Activated naive CD8-positive, alpha-beta T cell treated with anti-CD3 and anti-CD28 coated beads, Interleukin-2, amount 10 ng/mL, durations not matched to agents 7 days and 5 days (primary cell): ENCODE data around the gene CDKN1A. TPM values are rescaled to one million over a fixed set of nuclear protein-coding genes. Genes with fewer than 3 reads are reported as not detected.
"Not testable (repeated sequence)": the region's sequence is repeated elsewhere in the genome, so short reads cannot be mapped to it uniquely, and the experiment has no call there.

Source experiments
- ATAC-seq: fragments of 150-1000 bp; cut with Tn5 transposase; one replicate; pipeline ENCODE4 v1.10.0; 2021; ENCODE audit warnings: low read depth, moderate library complexity
- POLR2A ChIA-PET: fragments of 350-600 bp; sonication (Branson Sonifier 250); formaldehyde crosslinking; loops from one replicate; lab custom pipeline; 2021; ENCODE audit warnings: antibody characterized with exemption; lab: Charles Lee
- DNase-seq: peaks from one replicate; pipeline ENCODE4 v3.0.0; 2021
- H3K27ac Mint-ChIP-seq: one replicate; pipeline ENCODE4 v1.8.0; 2022; ENCODE audit warnings: mild to moderate bottlenecking, mixed read lengths
- H3K27me3 Mint-ChIP-seq: one replicate; pipeline ENCODE4 v1.8.0; 2022; ENCODE audit warnings: mild to moderate bottlenecking, moderate library complexity, mixed read lengths
- H3K36me3 Mint-ChIP-seq: one replicate; pipeline ENCODE4 v1.8.0; 2021; ENCODE audit warnings: mild to moderate bottlenecking, mixed read lengths
- H3K4me1 Mint-ChIP-seq: one replicate; pipeline ENCODE4 v1.8.0; 2021; ENCODE audit warnings: mixed read lengths
- H3K4me3 Mint-ChIP-seq: one replicate; pipeline ENCODE4 v1.8.0; 2022; ENCODE audit warnings: mild to moderate bottlenecking, moderate library complexity, mixed read lengths
- H3K9me3 Mint-ChIP-seq: one replicate; pipeline ENCODE4 v1.8.0; 2021; ENCODE audit warnings: mixed read lengths
- total RNA-seq, 2 experiments: library from RNA; stranded (reverse); gene quantifications; one replicate each; pipeline ENCODE4 v1.2.3, GENCODE V29; 2021

CDKN1A gene
- total RNA-seq, 2 experiments from 2014 or later, result 25.1 to 25.9 TPM

DNA sequence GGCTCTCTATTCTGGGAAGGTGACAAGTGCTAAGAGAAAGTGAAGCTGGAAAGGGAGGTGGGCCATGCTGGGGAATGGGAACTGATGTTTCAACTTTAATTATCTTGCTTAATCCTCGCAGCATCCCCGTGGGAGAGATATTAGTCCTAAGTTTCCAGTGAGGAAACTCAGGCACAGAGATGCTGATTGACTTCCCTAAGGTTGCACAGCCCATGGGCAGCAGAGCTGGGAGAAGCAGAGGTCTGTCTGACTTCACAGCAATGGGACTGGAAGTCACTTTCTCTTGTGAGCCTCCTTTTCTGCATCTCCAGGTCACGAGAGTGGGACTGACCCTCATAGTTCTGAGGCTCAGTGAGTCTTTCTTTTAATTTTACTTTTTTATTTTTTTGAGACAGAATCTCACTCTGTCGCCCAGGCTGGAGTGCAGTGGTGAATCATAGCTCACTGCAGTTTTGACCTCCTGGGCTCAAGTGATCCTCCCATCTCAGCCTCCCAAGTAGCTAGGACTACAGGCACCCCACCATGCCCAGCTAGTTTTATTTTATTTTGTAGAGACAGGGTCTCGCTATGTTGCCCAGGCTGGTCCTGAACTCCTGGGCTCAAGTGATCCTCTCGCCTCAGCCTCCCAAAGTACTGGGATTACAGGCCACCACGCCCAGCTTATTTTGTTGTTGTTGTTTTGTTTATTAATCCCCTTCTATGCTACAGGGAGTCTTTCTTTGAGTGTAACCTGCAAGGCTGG lies 21.7 kb downstream of the CDKN1A start:
- Mint-ChIP-seq H3K36me3 (no peaks in the 10 kb centered on the region), H3K27ac (no peak overlapping the region), H3K9me3 (no peaks in the 10 kb centered on the region), H3K4me3 (no peak overlapping the region), H3K27me3 (no peaks in the 10 kb centered on the region), H3K4me1 (peaks cover 16% of the 10 kb centered on the region)
- POLR2A ChIA-PET, result no interaction called here
- ATAC-seq (no peak), DNase-seq (no peak)

- POLR2A ChIA-PET, result no interaction called here
- H3K9me3 Mint-ChIP-seq, result no peaks in the 10 kb centered on the region
- peaks cover 5% of the 10 kb centered on the region for H3K27me3 Mint-ChIP-seq
- peaks cover 16% of the 10 kb centered on the region for H3K4me1 Mint-ChIP-seq
- H3K4me3 Mint-ChIP-seq, result no peak overlapping the region
- no peak for ATAC-seq
- H3K36me3 Mint-ChIP-seq, result no peaks in the 10 kb centered on the region
- no peak overlapping the region for H3K27ac Mint-ChIP-seq
- DNase-seq, result no peak
Measured at GRCh38 chr6:36700831-36701230, 22.3 kb downstream of the CDKN1A start.

DNA sequence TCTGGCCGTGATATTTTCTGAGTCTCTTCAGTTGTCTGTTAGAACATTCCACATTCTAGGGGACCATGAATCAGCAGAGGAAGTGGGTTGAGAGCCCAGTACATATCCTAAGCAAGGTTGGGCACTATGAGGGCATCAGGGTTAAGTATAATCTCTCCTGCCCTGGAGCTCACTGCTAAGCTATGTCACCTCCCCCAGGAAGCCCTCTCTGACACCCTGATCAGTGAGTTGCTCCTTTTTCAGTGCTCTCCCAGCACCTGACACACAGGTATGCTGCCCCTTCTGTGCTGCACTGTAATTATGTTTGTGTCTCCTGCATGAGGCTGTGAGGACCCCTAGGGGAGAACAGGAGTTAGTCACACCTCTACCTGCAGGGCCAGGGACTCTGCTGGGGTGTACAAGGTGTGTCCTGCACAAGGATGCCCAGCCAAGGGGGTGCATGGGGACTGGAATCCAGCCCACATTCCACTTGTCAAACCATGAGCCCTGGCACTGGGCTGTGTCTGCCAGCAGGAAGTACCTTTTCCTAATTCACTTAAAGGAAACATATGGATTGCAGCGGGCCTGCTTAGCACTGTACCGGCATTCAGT lies 23.0 kb downstream of the CDKN1A start:
- H3K4me3 Mint-ChIP-seq, result no peak overlapping the region
- DNase-seq, result no peak
- H3K27me3 Mint-ChIP-seq, result peaks cover 6% of the 10 kb centered on the region
- POLR2A ChIA-PET, result no interaction called here
- H3K9me3 Mint-ChIP-seq, result no peaks in the 10 kb centered on the region
- ATAC-seq, result peak; percentile 82
- H3K4me1 Mint-ChIP-seq, result peaks cover 13% of the 10 kb centered on the region
- H3K36me3 Mint-ChIP-seq, result no peaks in the 10 kb centered on the region
- peak overlapping the region; percentile 53 for H3K27ac Mint-ChIP-seq

GRCh38 chr6:36702656-36703055 lies 24.1 kb downstream of the CDKN1A start:
- H3K27me3 Mint-ChIP-seq, result peaks cover 7% of the 10 kb centered on the region

GRCh38 chr6:36703081-36703606 lies 24.6 kb downstream of the CDKN1A start:
- ATAC-seq, result no peak
- no peaks in the 10 kb centered on the region for H3K9me3 Mint-ChIP-seq
- no peaks in the 10 kb centered on the region for H3K36me3 Mint-ChIP-seq
- POLR2A ChIA-PET, result no interaction called here
- H3K27ac Mint-ChIP-seq, result no peak overlapping the region
- H3K4me1 Mint-ChIP-seq, result peaks cover 7% of the 10 kb centered on the region
- H3K4me3 Mint-ChIP-seq, result no peak overlapping the region
- no peak for DNase-seq
- peaks cover 7% of the 10 kb centered on the region for H3K27me3 Mint-ChIP-seq

More at GRCh38 chr6:36702656-36703055, 24.1 kb downstream of the CDKN1A start:
- Mint-ChIP-seq H3K36me3 (no peaks in the 10 kb centered on the region), H3K27ac (no peak overlapping the region), H3K4me1 (peaks cover 7% of the 10 kb centered on the region), H3K9me3 (no peaks in the 10 kb centered on the region), H3K4me3 (no peak overlapping the region)
- DNase-seq (no peak), ATAC-seq (no peak)
- POLR2A ChIA-PET, result no interaction called here

- no peak overlapping the region for H3K27ac Mint-ChIP-seq
- H3K4me3 Mint-ChIP-seq, result no peak overlapping the region
- ATAC-seq (no peak), DNase-seq (no peak)
- H3K4me1 Mint-ChIP-seq, result peaks cover 7% of the 10 kb centered on the region
- POLR2A ChIA-PET, result no interaction called here
- H3K27me3 Mint-ChIP-seq, result peaks cover 7% of the 10 kb centered on the region
- no peaks in the 10 kb centered on the region for H3K36me3 Mint-ChIP-seq
- H3K9me3 Mint-ChIP-seq, result no peaks in the 10 kb centered on the region
Measured at GRCh38 chr6:36703982-36704381, 25.5 kb downstream of the CDKN1A start.

- ATAC-seq, result not testable (repeated sequence)
Measured at GRCh38 chr6:36704961-36705577, 26.6 kb downstream of the CDKN1A start.

GRCh38 chr6:36706339-36706738 lies 27.8 kb downstream of the CDKN1A start:
- ATAC-seq (no peak), DNase-seq (no peak)
- POLR2A ChIA-PET, result no interaction called here
- no peak overlapping the region for H3K27ac Mint-ChIP-seq
- no peaks in the 10 kb centered on the region for H3K9me3 Mint-ChIP-seq
- H3K4me1 Mint-ChIP-seq, result peaks cover 2% of the 10 kb centered on the region
- no peaks in the 10 kb centered on the region for H3K36me3 Mint-ChIP-seq
- H3K4me3 Mint-ChIP-seq, result no peak overlapping the region
- peaks cover 14% of the 10 kb centered on the region for H3K27me3 Mint-ChIP-seq

More at GRCh38 chr6:36704961-36705577, 26.6 kb downstream of the CDKN1A start:
- H3K36me3 Mint-ChIP-seq, H3K4me1 Mint-ChIP-seq, H3K9me3 Mint-ChIP-seq, H3K27ac Mint-ChIP-seq, DNase-seq, POLR2A ChIA-PET, H3K4me3 Mint-ChIP-seq: not testable (repeated sequence)
- H3K27me3 Mint-ChIP-seq, result peaks cover 12% of the 10 kb centered on the region

- POLR2A ChIA-PET, result no interaction called here
Measured at GRCh38 chr6:36712816-36713215, 34.3 kb downstream of the CDKN1A start.

GRCh38 chr6:36713846-36714245 lies 35.3 kb downstream of the CDKN1A start:
- ATAC-seq (no peak), DNase-seq (no peak)
- H3K27ac Mint-ChIP-seq, result no peak overlapping the region
- H3K9me3 Mint-ChIP-seq, result no peaks in the 10 kb centered on the region
- no peaks in the 10 kb centered on the region for H3K36me3 Mint-ChIP-seq
- POLR2A ChIA-PET, result no interaction called here
- peaks cover 14% of the 10 kb centered on the region for H3K27me3 Mint-ChIP-seq
- H3K4me1 Mint-ChIP-seq, result no peaks in the 10 kb centered on the region
- no peak overlapping the region for H3K4me3 Mint-ChIP-seq

More at GRCh38 chr6:36712816-36713215, 34.3 kb downstream of the CDKN1A start:
- Mint-ChIP-seq H3K36me3 (no peaks in the 10 kb centered on the region), H3K9me3 (no peaks in the 10 kb centered on the region), H3K27ac (no peak overlapping the region), H3K4me3 (no peak overlapping the region), H3K27me3 (peaks cover 14% of the 10 kb centered on the region), H3K4me1 (no peaks in the 10 kb centered on the region)
- DNase-seq, result no peak
- ATAC-seq, result no peak

GRCh38 chr6:36714511-36714910 lies 36.0 kb downstream of the CDKN1A start:
- Mint-ChIP-seq H3K36me3 (no peaks in the 10 kb centered on the region), H3K4me1 (no peaks in the 10 kb centered on the region), H3K27me3 (peaks cover 14% of the 10 kb centered on the region), H3K4me3 (no peak overlapping the region), H3K27ac (no peak overlapping the region), H3K9me3 (no peaks in the 10 kb centered on the region)
- DNase-seq, result no peak
- POLR2A ChIA-PET, result no interaction called here
- ATAC-seq, result no peak

DNA sequence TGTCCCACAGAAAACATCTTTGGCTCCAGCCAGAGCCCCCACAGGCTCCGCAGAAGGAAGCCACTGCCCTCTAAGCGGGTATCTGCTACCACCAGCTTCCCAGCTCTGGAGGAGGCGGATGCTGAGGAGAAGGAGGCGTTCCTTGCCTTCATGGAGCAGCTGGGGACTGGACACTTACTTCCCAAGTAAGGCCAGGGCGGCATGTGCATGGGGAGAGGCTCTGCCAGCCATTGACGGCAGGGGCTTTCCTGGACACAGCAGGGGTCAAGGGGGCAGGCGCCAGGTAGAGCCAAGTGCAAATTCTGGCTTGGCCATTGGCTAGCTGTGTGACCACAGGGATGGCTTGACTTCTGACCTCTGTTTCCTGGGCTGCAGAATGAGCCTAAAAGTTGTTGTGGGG lies 37.0 kb downstream of the CDKN1A start:
- Mint-ChIP-seq H3K27ac (no peak overlapping the region), H3K4me3 (no peak overlapping the region), H3K36me3 (no peaks in the 10 kb centered on the region), H3K27me3 (peaks cover 7% of the 10 kb centered on the region), H3K4me1 (no peaks in the 10 kb centered on the region), H3K9me3 (no peaks in the 10 kb centered on the region)
- ATAC-seq (no peak), DNase-seq (no peak)
- POLR2A ChIA-PET, result no interaction called here

GRCh38 chr6:36716476-36717093 lies 38.1 kb downstream of the CDKN1A start:
- no peaks in the 10 kb centered on the region for H3K36me3 Mint-ChIP-seq
- peaks cover 5% of the 10 kb centered on the region for H3K27me3 Mint-ChIP-seq
- H3K4me3 Mint-ChIP-seq, result no peak overlapping the region
- no peak overlapping the region for H3K27ac Mint-ChIP-seq
- H3K9me3 Mint-ChIP-seq, result no peaks in the 10 kb centered on the region
- no peaks in the 10 kb centered on the region for H3K4me1 Mint-ChIP-seq
- DNase-seq, result peak; percentile 6
- POLR2A ChIA-PET, result interaction anchor here (0.7 to 1.3 kb wide), 2 partner anchors 38 to 50 kb away, joined by 3 to 4 read pairs; partner anchors contain the start of gene CDKN1A
- no peak for ATAC-seq
